Vagina (tissue), 2 donors: ENCODE data around the gene CCNH. TPM values are rescaled to one million over a fixed set of nuclear protein-coding genes. Genes with fewer than 3 reads are reported as not detected.

ENCODE experiments used
- DNase-seq, 2 donors: peaks; one replicate each; pipeline ENCODE4 v3.0.0-alpha.2; 2017; ENCODE audit errors: extremely low spot score in 2 of 2
- H3K27ac ChIP-seq: fragments of 200-600 bp; sonication (generic); one replicate; pipeline ENCODE4 v1.5.1; 2019
- H3K27me3 ChIP-seq: fragments of 200-600 bp; sonication (generic); one replicate; pipeline ENCODE4 v1.5.1; 2019
- H3K36me3 ChIP-seq, 2 donors: fragments of 200-600 bp; sonication (generic); one replicate each; pipeline ENCODE4 v1.5.1; 2017 to 2019
- H3K4me1 ChIP-seq: fragments of 200-600 bp; sonication (generic); one replicate; pipeline ENCODE4 v1.5.1; 2019
- H3K4me3 ChIP-seq, 2 donors: fragments of 200-600 bp; sonication (generic); 1 replicate in 1 of 2; 2 replicates in 1 of 2; pipeline ENCODE4 v1.5.1; 2016 to 2019
- H3K9me3 ChIP-seq: fragments of 200-600 bp; sonication (generic); one replicate; pipeline ENCODE4 v1.5.1; 2019
- POLR2A ChIP-seq, 2 donors: fragments of 450-650 bp; IDR thresholded peaks; one replicate each; pipeline ENCODE4 v1.6.1; 2017; ENCODE audit warnings: antibody characterized with exemption in 2 of 2, mild to moderate bottlenecking in 2 of 2, moderate library complexity in 2 of 2
- POLR2AphosphoS5 ChIP-seq, 2 donors: sonication (generic); formaldehyde crosslinking; IDR thresholded peaks; one replicate each; pipeline ENCODE4 v1.9.0; 2017; ENCODE audit warnings: antibody characterized with exemption in 2 of 2, mild to moderate bottlenecking in 2 of 2, low read depth in 1 of 2; ENCODE audit not compliant: insufficient read depth in 1 of 2
- intact Hi-C: fragments of 100-400 bp; cut with DNase I; formaldehyde crosslinking; loops from one replicate; pipeline ENCODE4 v1.15.1; 2023
- total RNA-seq: library from RNA; depleted of rRNA; stranded (reverse); fragments of >200 nt; gene quantifications from one replicate; pipeline ENCODE4 v1.2.3, GENCODE V29; 2016
- TF ChIP-seq, protein P1 (sequence below), 3 experiments: fragments of 450-650 bp in 2 of 3; fragments of 200-600 bp in 1 of 3; sonication (generic) in 1 of 3; IDR thresholded peaks; one replicate each; pipeline ENCODE4 v1.5.1; 2017 to 2019; ENCODE audit warnings: antibody characterized with exemption in 3 of 3, mild to moderate bottlenecking in 2 of 3, moderate library complexity in 2 of 3

CCNH gene
- total RNA-seq, 1 donor from 2014 or later: 112 TPM

DNA sequence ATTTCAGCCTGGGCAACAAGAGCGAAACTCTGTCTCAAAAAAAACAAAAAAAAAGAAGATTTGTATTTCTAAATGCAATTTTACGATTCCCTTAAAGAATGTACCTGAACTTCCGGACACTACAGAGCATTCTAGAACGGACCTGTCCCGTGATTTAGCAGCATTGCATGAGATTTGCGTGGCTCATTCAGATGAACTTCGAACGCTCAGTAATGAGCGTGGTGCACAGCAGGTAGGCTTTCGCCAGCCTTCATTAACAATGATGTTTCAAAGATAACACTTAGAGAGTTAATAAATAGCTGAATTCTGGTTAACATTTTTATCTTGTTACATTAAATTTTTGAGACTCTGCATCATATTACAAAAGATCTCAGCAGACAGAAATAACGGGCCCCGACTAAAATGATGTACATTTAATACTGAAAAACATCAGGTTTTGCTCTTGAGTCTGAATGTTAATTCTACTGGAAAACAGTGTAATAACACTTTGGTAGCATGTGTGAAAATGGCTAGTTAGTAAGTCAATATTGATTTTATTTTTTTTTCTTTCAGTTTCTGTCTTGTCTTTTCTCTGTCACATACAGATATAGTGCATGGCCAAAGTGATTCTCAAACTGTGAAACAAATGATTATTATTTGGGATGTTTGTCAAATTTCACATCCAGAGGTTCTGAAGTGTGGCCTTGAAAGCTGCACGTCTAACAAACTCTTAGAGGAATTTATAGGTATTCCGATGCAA, 23.3 kb downstream of the CCNH start:
- TF ChIP-seq, protein P1, sequence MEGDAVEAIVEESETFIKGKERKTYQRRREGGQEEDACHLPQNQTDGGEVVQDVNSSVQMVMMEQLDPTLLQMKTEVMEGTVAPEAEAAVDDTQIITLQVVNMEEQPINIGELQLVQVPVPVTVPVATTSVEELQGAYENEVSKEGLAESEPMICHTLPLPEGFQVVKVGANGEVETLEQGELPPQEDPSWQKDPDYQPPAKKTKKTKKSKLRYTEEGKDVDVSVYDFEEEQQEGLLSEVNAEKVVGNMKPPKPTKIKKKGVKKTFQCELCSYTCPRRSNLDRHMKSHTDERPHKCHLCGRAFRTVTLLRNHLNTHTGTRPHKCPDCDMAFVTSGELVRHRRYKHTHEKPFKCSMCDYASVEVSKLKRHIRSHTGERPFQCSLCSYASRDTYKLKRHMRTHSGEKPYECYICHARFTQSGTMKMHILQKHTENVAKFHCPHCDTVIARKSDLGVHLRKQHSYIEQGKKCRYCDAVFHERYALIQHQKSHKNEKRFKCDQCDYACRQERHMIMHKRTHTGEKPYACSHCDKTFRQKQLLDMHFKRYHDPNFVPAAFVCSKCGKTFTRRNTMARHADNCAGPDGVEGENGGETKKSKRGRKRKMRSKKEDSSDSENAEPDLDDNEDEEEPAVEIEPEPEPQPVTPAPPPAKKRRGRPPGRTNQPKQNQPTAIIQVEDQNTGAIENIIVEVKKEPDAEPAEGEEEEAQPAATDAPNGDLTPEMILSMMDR (IDR thresholded peaks at IDR 0.05): no peak
- TF ChIP-seq POLR2A (IDR thresholded peaks at IDR 0.05) (no peak), POLR2AphosphoS5 (IDR thresholded peaks at IDR 0.05; ENCODE audit: insufficient read depth in 1 of 2, low read depth in 1 of 2) (no peak)
- no peaks in the 10 kb centered on the region for H3K9me3 ChIP-seq
- no peaks in the 10 kb centered on the region for H3K4me1 ChIP-seq
- H3K36me3 ChIP-seq: peaks cover 0 to 67% of the 10 kb centered on the region in 2 donors
- no peaks in the 10 kb centered on the region for H3K27me3 ChIP-seq
- no peak overlapping the region for H3K27ac ChIP-seq
- no peak overlapping the region for H3K4me3 ChIP-seq
- DNase-seq: no peak
- intact Hi-C loops: no loop called here

DNA sequence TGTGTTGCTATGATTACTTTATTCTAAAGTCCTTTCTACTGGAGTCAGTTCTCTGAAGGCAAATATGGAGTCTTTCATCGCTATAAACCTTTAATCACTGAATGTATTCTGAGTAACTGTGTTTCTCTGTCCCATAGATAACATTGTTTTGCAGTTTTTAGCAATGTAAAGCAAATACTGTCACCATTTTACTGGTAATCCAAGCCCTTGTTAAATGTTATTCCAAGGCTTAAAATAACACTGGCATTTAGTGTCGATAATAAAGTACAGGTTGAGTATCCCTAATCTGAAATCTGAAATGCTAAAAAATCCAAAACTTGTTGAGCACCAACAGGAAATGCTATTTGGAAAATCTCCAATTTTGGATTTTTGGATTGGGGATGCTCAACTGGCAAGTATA, 24.6 kb downstream of the CCNH start:
- Histone ChIP-seq H3K27ac (no peak overlapping the region), H3K36me3 (peaks cover 0 to 62% of the 10 kb centered on the region in 2 donors), H3K27me3 (no peaks in the 10 kb centered on the region), H3K4me1 (no peaks in the 10 kb centered on the region), H3K9me3 (no peaks in the 10 kb centered on the region), H3K4me3 (no peak overlapping the region)
- TF ChIP-seq POLR2AphosphoS5 (IDR thresholded peaks at IDR 0.05; ENCODE audit: insufficient read depth in 1 of 2, low read depth in 1 of 2): no peak
- no peak for TF ChIP-seq POLR2A (IDR thresholded peaks at IDR 0.05)
- TF ChIP-seq, protein P1 (IDR thresholded peaks at IDR 0.05): no peak
- intact Hi-C loops: no loop called here
- DNase-seq: no peak

DNA sequence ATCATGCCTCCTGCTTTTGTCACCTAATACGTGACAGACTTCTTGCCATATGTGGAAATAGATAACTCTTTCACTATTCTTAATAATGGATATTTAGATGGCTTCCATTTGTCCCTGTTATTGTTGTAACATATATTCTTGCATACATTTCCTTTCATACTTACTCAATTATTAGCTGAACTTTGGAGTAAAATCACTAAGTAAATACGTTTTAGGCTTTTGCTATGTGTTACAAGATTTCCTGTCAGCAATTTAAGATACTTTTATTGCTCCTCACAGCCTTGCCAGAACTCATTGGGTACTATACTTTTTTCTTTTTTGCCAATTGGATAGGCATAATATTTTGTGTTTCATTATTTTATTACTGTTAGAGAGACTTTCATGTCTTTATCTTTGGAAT, 26.9 kb downstream of the CCNH start:
- Histone ChIP-seq H3K27me3 (no peaks in the 10 kb centered on the region), H3K9me3 (no peaks in the 10 kb centered on the region), H3K36me3 (peaks cover 0 to 42% of the 10 kb centered on the region in 2 donors), H3K27ac (no peak overlapping the region), H3K4me1 (peaks cover 5% of the 10 kb centered on the region), H3K4me3 (no peak overlapping the region)
- intact Hi-C loops: no loop called here
- TF ChIP-seq POLR2A (IDR thresholded peaks at IDR 0.05) (no peak), POLR2AphosphoS5 (IDR thresholded peaks at IDR 0.05; ENCODE audit: insufficient read depth in 1 of 2, low read depth in 1 of 2) (no peak)
- TF ChIP-seq, protein P1 (IDR thresholded peaks at IDR 0.05): no peak
- DNase-seq: no peak

DNA sequence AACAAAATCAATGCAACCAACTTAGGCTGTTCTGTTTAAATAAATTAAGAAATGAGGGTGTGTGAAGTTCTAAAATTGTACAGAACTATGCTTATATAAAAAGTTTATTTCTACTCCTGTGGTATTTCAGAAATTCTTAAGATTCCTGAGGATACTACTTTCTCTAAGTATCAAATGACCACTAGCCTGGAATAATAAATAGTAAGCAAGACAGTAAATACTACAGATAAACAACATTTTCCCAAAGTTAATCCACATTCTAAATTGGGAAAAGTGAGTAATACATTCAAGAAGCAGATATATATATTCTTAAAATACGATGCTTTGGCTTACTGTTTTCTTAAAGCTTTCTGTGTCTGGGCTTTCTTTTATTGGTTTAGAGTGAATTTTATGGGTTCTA, 29.5 kb downstream of the CCNH start:
- intact Hi-C loops: no loop called here
- H3K27ac ChIP-seq: no peak overlapping the region
- H3K4me1 ChIP-seq: peaks cover 5% of the 10 kb centered on the region
- H3K27me3 ChIP-seq: no peaks in the 10 kb centered on the region
- no peaks in the 10 kb centered on the region for H3K9me3 ChIP-seq
- DNase-seq: no peak
- peaks cover 0 to 23% of the 10 kb centered on the region in 2 donors for H3K36me3 ChIP-seq
- TF ChIP-seq, protein P1 (IDR thresholded peaks at IDR 0.05): no peak
- TF ChIP-seq POLR2AphosphoS5 (IDR thresholded peaks at IDR 0.05; ENCODE audit: insufficient read depth in 1 of 2, low read depth in 1 of 2): no peak
- no peak for TF ChIP-seq POLR2A (IDR thresholded peaks at IDR 0.05)
- H3K4me3 ChIP-seq: no peak overlapping the region

DNA sequence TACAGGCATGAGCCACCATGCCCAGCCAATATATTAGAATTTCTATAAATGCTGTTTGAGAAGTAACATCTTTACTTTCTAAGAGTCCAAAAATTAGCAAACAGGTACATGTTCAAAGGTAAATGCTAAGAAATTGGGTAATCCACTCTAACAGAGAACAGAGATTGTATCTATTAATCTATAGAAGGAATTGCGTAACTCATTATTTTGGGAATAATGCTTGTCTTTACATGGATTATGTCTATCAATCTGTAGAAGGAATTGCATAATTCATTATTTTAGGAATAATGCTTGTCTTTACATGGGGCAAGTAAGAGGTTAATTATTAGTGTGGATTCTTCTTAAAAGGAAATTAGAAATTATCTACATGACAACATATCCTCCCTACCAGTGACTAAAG, 30.5 kb downstream of the CCNH start:
- Histone ChIP-seq H3K9me3 (no peaks in the 10 kb centered on the region), H3K27me3 (no peaks in the 10 kb centered on the region), H3K4me1 (peaks cover 5% of the 10 kb centered on the region), H3K4me3 (no peak overlapping the region), H3K36me3 (peaks cover 0 to 23% of the 10 kb centered on the region in 2 donors), H3K27ac (no peak overlapping the region)
- TF ChIP-seq POLR2A (IDR thresholded peaks at IDR 0.05): no peak
- TF ChIP-seq, protein P1 (IDR thresholded peaks at IDR 0.05): no peak
- no peak for TF ChIP-seq POLR2AphosphoS5 (IDR thresholded peaks at IDR 0.05; ENCODE audit: insufficient read depth in 1 of 2, low read depth in 1 of 2)
- DNase-seq: no peak
- intact Hi-C loops: no loop called here
